ENCODE data around the gene NLRP10.
"Not testable (repeated sequence)": the region's sequence is repeated elsewhere in the genome, so short reads cannot be mapped to it uniquely, and the experiment has no call there.

NLRP10 gene

GRCh38 chr11:7965386-7965785 is at the start of gene NLRP10:
TSS of gene NLRP10 (minus strand) at chr11:7965447. CDS start at chr11:7963495, 1,952 bp downstream.
- no peak within 1 kb of the TSS for H3K27ac Mint-ChIP-seq
- no peaks in the 10 kb centered on the region for H3K36me3 Mint-ChIP-seq
- H3K4me3 Mint-ChIP-seq: no peak within 1 kb of the TSS
- H3K4me1 Mint-ChIP-seq: no peaks in the 10 kb centered on the region
- peaks cover 11% of the 10 kb centered on the region for H3K27me3 Mint-ChIP-seq
- no peaks in the 10 kb centered on the region for H3K9me3 Mint-ChIP-seq

GRCh38 chr11:8013833-8014232 is 48.6 kb upstream of the NLRP10 start:
- Mint-ChIP-seq H3K9me3 (no peaks in the 10 kb centered on the region), H3K27me3 (peaks cover 34% of the 10 kb centered on the region), H3K36me3 (no peaks in the 10 kb centered on the region), H3K4me1 (peaks cover 5% of the 10 kb centered on the region), H3K27ac (peak overlapping the region; percentile 46), H3K4me3 (no peak overlapping the region)

GRCh38 chr11:8011981-8012444 is 46.8 kb upstream of the NLRP10 start:
- Mint-ChIP-seq H3K4me3 (no peak overlapping the region), H3K27me3 (peaks cover 27% of the 10 kb centered on the region), H3K9me3 (no peaks in the 10 kb centered on the region)

GRCh38 chr11:8011371-8011770 is 46.1 kb upstream of the NLRP10 start:
- H3K9me3 Mint-ChIP-seq: no peaks in the 10 kb centered on the region
- H3K4me3 Mint-ChIP-seq: no peak overlapping the region
- no peaks in the 10 kb centered on the region for H3K4me1 Mint-ChIP-seq
- peaks cover 24% of the 10 kb centered on the region for H3K27me3 Mint-ChIP-seq
- H3K27ac Mint-ChIP-seq: no peak overlapping the region
- no peaks in the 10 kb centered on the region for H3K36me3 Mint-ChIP-seq

More at GRCh38 chr11:8011981-8012444, 46.8 kb upstream of the NLRP10 start:
- Mint-ChIP-seq H3K4me1 (no peaks in the 10 kb centered on the region), H3K27ac (no peak overlapping the region), H3K36me3 (no peaks in the 10 kb centered on the region)

- H3K27me3 Mint-ChIP-seq: peaks cover 19% of the 10 kb centered on the region
- no peaks in the 10 kb centered on the region for H3K4me1 Mint-ChIP-seq
- H3K4me3 Mint-ChIP-seq: no peak overlapping the region
- no peaks in the 10 kb centered on the region for H3K9me3 Mint-ChIP-seq
- no peaks in the 10 kb centered on the region for H3K36me3 Mint-ChIP-seq
- H3K27ac Mint-ChIP-seq: no peak overlapping the region
Measured at GRCh38 chr11:8009856-8010255, 44.6 kb upstream of the NLRP10 start.

GRCh38 chr11:8008212-8008611 is 43.0 kb upstream of the NLRP10 start:
- Mint-ChIP-seq H3K9me3 (no peaks in the 10 kb centered on the region), H3K27me3 (peaks cover 13% of the 10 kb centered on the region), H3K4me3 (no peak overlapping the region), H3K4me1 (peaks cover 3% of the 10 kb centered on the region), H3K36me3 (no peaks in the 10 kb centered on the region), H3K27ac (no peak overlapping the region)

- Mint-ChIP-seq H3K4me1 (peaks cover 3% of the 10 kb centered on the region), H3K4me3 (no peak overlapping the region), H3K27me3 (peaks cover 9% of the 10 kb centered on the region), H3K36me3 (peaks cover under 1% of the 10 kb centered on the region), H3K27ac (no peak overlapping the region), H3K9me3 (no peaks in the 10 kb centered on the region)
Measured at GRCh38 chr11:8006349-8006977, 41.2 kb upstream of the NLRP10 start.

- H3K4me3 Mint-ChIP-seq: no peak overlapping the region
- H3K27ac Mint-ChIP-seq: no peak overlapping the region
- H3K27me3 Mint-ChIP-seq: peaks cover 5% of the 10 kb centered on the region
- H3K36me3 Mint-ChIP-seq: peaks cover 4% of the 10 kb centered on the region
- H3K9me3 Mint-ChIP-seq: no peaks in the 10 kb centered on the region
- H3K4me1 Mint-ChIP-seq: peaks cover 3% of the 10 kb centered on the region
Measured at GRCh38 chr11:8005556-8005955, 40.3 kb upstream of the NLRP10 start.

- Mint-ChIP-seq H3K4me3 (no peak overlapping the region), H3K36me3 (peaks cover 8% of the 10 kb centered on the region), H3K27me3 (peaks cover 2% of the 10 kb centered on the region), H3K9me3 (no peaks in the 10 kb centered on the region), H3K27ac (no peak overlapping the region), H3K4me1 (peaks cover 3% of the 10 kb centered on the region)
Measured at GRCh38 chr11:8004008-8004407, 38.8 kb upstream of the NLRP10 start.

- Mint-ChIP-seq H3K36me3 (peaks cover 10% of the 10 kb centered on the region), H3K9me3 (no peaks in the 10 kb centered on the region), H3K27ac (peak overlapping the region; percentile 60), H3K4me3 (no peak overlapping the region), H3K4me1 (peaks cover 3% of the 10 kb centered on the region), H3K27me3 (no peaks in the 10 kb centered on the region)
Measured at GRCh38 chr11:8003187-8003586, 37.9 kb upstream of the NLRP10 start.

- no peaks in the 10 kb centered on the region for H3K9me3 Mint-ChIP-seq
- H3K4me1 Mint-ChIP-seq: peaks cover 3% of the 10 kb centered on the region
- peak overlapping the region; percentile 60 for H3K27ac Mint-ChIP-seq
- no peak overlapping the region for H3K4me3 Mint-ChIP-seq
- no peaks in the 10 kb centered on the region for H3K27me3 Mint-ChIP-seq
- H3K36me3 Mint-ChIP-seq: peaks cover 12% of the 10 kb centered on the region
Measured at GRCh38 chr11:8002676-8003075, 37.4 kb upstream of the NLRP10 start.

GRCh38 chr11:8000390-8000789 is 35.1 kb upstream of the NLRP10 start:
- no peak overlapping the region for H3K4me3 Mint-ChIP-seq
- H3K9me3 Mint-ChIP-seq: no peaks in the 10 kb centered on the region
- H3K27me3 Mint-ChIP-seq: no peaks in the 10 kb centered on the region
- peak overlapping the region; percentile 55 for H3K27ac Mint-ChIP-seq
- peaks cover 28% of the 10 kb centered on the region for H3K36me3 Mint-ChIP-seq
- peaks cover 3% of the 10 kb centered on the region for H3K4me1 Mint-ChIP-seq

- Mint-ChIP-seq H3K36me3 (peaks cover 30% of the 10 kb centered on the region), H3K27ac (no peak overlapping the region)
Measured at GRCh38 chr11:7999795-8000194, 34.5 kb upstream of the NLRP10 start.

GRCh38 chr11:7994581-7995278 is 29.5 kb upstream of the NLRP10 start:
- Mint-ChIP-seq H3K36me3 (peaks cover 35% of the 10 kb centered on the region), H3K27ac (peak overlapping the region; percentile 69), H3K4me1 (peaks cover 23% of the 10 kb centered on the region), H3K9me3 (no peaks in the 10 kb centered on the region), H3K27me3 (no peaks in the 10 kb centered on the region), H3K4me3 (no peak overlapping the region)

More at GRCh38 chr11:7999795-8000194, 34.5 kb upstream of the NLRP10 start:
- no peaks in the 10 kb centered on the region for H3K27me3 Mint-ChIP-seq
- H3K4me3 Mint-ChIP-seq: no peak overlapping the region
- H3K4me1 Mint-ChIP-seq: peaks cover 3% of the 10 kb centered on the region
- no peaks in the 10 kb centered on the region for H3K9me3 Mint-ChIP-seq

- not testable (repeated sequence) for H3K27me3 Mint-ChIP-seq, H3K9me3 Mint-ChIP-seq
- peaks cover 13% of the 10 kb centered on the region for H3K36me3 Mint-ChIP-seq
- peak overlapping the region; percentile 97 for H3K4me3 Mint-ChIP-seq
- peaks cover 50% of the 10 kb centered on the region for H3K4me1 Mint-ChIP-seq
- H3K27ac Mint-ChIP-seq: peak overlapping the region; percentile 90
Measured at GRCh38 chr11:7987560-7987883, 22.3 kb upstream of the NLRP10 start.

GRCh38 chr11:7986768-7987559 is 21.7 kb upstream of the NLRP10 start, which contains the start of gene EIF3F:
TSS of gene EIF3F (plus strand) at chr11:7987337. CDS start at chr11:7987353, 16 bp downstream.
- Mint-ChIP-seq H3K9me3 (no peaks in the 10 kb centered on the region), H3K36me3 (peaks cover 13% of the 10 kb centered on the region), H3K27ac (peak within 1 kb of the TSS; percentile 98), H3K4me3 (peak within 1 kb of the TSS; percentile 97), H3K27me3 (no peaks in the 10 kb centered on the region), H3K4me1 (peaks cover 49% of the 10 kb centered on the region)

All from activated naive CD4-positive, alpha-beta T cell treated with anti-CD3 and anti-CD28 coated beads, Interleukin-2, amount 50 U/mL, for 24 hours (primary cell).